ENCODE results near the gene FOXO1.

Gene FOXO1

DNA sequence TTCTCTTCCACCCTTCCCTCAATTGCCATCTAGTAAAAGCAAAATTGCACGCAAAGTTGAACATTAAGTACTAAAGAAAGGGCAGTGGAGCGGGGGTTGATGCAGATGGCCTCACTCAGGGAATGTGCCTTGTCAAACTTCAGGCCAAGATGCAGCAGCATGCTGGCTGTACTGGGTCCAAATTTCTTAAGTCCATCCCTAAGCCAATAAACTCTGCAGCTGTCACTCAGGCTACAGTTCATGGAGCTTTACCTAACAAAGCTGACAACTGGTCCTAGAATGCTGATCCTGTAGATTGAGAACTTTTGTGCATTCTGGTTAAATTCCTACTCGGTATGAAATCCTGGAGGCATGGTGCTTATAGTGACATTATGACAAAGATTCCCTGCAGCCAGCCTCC is 88.4 kb downstream of the FOXO1 start:
- H3K4me1 ChIP-seq (ENCODE audit: control insufficient read depth, insufficient read depth, low read length, poor library complexity, severe bottlenecking): peaks cover 4% of the 10 kb centered on the region
- WGBS, 2 experiments (ENCODE audit: insufficient coverage in 2 of 2): 89 to 100% methylated on average over 3 of the region's 3 CpGs
- no peak overlapping the region for H3K27ac ChIP-seq (ENCODE audit: low read depth, low read length, severe bottlenecking)
- peaks cover 9% of the 10 kb centered on the region for H3K9me3 ChIP-seq (ENCODE audit: control insufficient read depth, low read length)
- H3K36me3 ChIP-seq (ENCODE audit: control insufficient read depth, insufficient read depth, low read length): no peaks in the 10 kb centered on the region
- no peak overlapping the region for H3K4me3 ChIP-seq (ENCODE audit: extremely low read depth, insufficient read depth, low read length, poor library complexity, severe bottlenecking)

DNA sequence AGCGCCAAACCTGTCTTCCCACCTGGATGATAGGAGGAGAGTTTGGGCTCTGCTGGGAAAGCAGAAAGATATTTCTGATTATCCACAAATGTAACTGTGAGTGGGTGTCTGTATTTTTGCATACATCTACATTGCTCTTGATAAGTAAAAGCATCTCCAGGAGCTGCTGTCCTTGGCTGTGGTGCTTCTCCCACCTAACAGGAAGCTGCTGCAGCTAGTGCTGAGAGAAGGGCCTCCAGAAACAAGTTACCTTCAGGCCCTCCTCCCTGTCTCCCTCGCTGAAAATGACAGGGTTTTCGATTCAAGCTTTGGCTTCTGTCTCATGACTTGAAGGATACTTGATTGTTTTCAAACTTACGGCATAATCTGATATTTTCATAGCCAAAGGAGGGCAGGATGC is 90.1 kb downstream of the FOXO1 start:
- no peak overlapping the region for H3K4me3 ChIP-seq (ENCODE audit: extremely low read depth, insufficient read depth, low read length, poor library complexity, severe bottlenecking)
- H3K36me3 ChIP-seq (ENCODE audit: control insufficient read depth, insufficient read depth, low read length): no peaks in the 10 kb centered on the region
- H3K9me3 ChIP-seq (ENCODE audit: control insufficient read depth, low read length): no peaks in the 10 kb centered on the region
- H3K4me1 ChIP-seq (ENCODE audit: control insufficient read depth, insufficient read depth, low read length, poor library complexity, severe bottlenecking): peaks cover 4% of the 10 kb centered on the region
- 94 to 97% methylated on average over 3 to 4 of the region's 4 CpGs for WGBS, 2 experiments (ENCODE audit: insufficient coverage in 2 of 2)
- H3K27ac ChIP-seq (ENCODE audit: low read depth, low read length, severe bottlenecking): no peak overlapping the region

- Histone ChIP-seq H3K36me3 (ENCODE audit: control insufficient read depth, insufficient read depth, low read length) (no peaks in the 10 kb centered on the region), H3K27ac (ENCODE audit: low read depth, low read length, severe bottlenecking) (no peak overlapping the region), H3K9me3 (ENCODE audit: control insufficient read depth, low read length) (no peaks in the 10 kb centered on the region), H3K4me1 (ENCODE audit: control insufficient read depth, insufficient read depth, low read length, poor library complexity, severe bottlenecking) (peaks cover 13% of the 10 kb centered on the region), H3K4me3 (ENCODE audit: extremely low read depth, insufficient read depth, low read length, poor library complexity, severe bottlenecking) (no peak overlapping the region)
- WGBS, 2 experiments (ENCODE audit: insufficient coverage in 2 of 2): 93 to 100% methylated on average over 1 of the region's 1 CpG
Measured at GRCh38 chr13:40572961-40573360, 93.5 kb downstream of the FOXO1 start.

GRCh38 chr13:40571338-40571963 is 95.0 kb downstream of the FOXO1 start:
- 86 to 96% methylated on average over 3 to 5 of the region's 6 CpGs for WGBS, 2 experiments (ENCODE audit: insufficient coverage in 2 of 2)
- Histone ChIP-seq H3K27ac (ENCODE audit: low read depth, low read length, severe bottlenecking) (no peak overlapping the region), H3K9me3 (ENCODE audit: control insufficient read depth, low read length) (no peaks in the 10 kb centered on the region), H3K4me3 (ENCODE audit: extremely low read depth, insufficient read depth, low read length, poor library complexity, severe bottlenecking) (no peak overlapping the region), H3K4me1 (ENCODE audit: control insufficient read depth, insufficient read depth, low read length, poor library complexity, severe bottlenecking) (peaks cover 13% of the 10 kb centered on the region), H3K36me3 (ENCODE audit: control insufficient read depth, insufficient read depth, low read length) (no peaks in the 10 kb centered on the region)

DNA sequence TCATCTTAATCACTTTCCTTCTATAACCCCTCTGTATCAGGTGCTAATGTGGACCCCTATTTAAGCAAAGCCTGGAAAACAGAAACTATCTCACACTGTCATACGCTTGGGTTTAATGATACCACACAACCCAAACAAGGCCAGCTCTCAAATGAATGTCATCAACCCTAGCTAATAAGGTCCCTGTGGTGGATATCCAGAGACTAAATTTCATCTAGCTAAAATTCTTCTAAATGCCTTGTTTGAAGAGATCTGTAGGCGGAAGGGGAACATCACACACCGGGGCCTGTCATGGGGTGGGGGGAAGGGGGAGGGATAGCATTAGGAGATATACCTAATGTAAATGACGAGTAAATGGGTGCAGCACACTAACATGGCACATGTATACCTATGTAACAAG is 95.5 kb downstream of the FOXO1 start:
- no peaks in the 10 kb centered on the region for H3K36me3 ChIP-seq (ENCODE audit: control insufficient read depth, insufficient read depth, low read length)
- no peak overlapping the region for H3K4me3 ChIP-seq (ENCODE audit: extremely low read depth, insufficient read depth, low read length, poor library complexity, severe bottlenecking)
- peaks cover 14% of the 10 kb centered on the region for H3K4me1 ChIP-seq (ENCODE audit: control insufficient read depth, insufficient read depth, low read length, poor library complexity, severe bottlenecking)
- H3K9me3 ChIP-seq (ENCODE audit: control insufficient read depth, low read length): no peaks in the 10 kb centered on the region
- no peak overlapping the region for H3K27ac ChIP-seq (ENCODE audit: low read depth, low read length, severe bottlenecking)
- WGBS, 2 experiments (ENCODE audit: insufficient coverage in 2 of 2): 100% methylated on average over 1 of the region's 4 CpGs; no CpG with 5 or more reads in 1 of the 2 experiments

GRCh38 chr13:40569024-40569350 is 97.5 kb downstream of the FOXO1 start:
- WGBS, 2 experiments (ENCODE audit: insufficient coverage in 2 of 2): 83 to 90% methylated on average over 2 of the region's 3 CpGs
- H3K36me3 ChIP-seq (ENCODE audit: control insufficient read depth, insufficient read depth, low read length): no peaks in the 10 kb centered on the region
- H3K4me3 ChIP-seq (ENCODE audit: extremely low read depth, insufficient read depth, low read length, poor library complexity, severe bottlenecking): no peak overlapping the region
- peaks cover 23% of the 10 kb centered on the region for H3K4me1 ChIP-seq (ENCODE audit: control insufficient read depth, insufficient read depth, low read length, poor library complexity, severe bottlenecking)
- H3K27ac ChIP-seq (ENCODE audit: low read depth, low read length, severe bottlenecking): peak overlapping the region; percentile 43
- H3K9me3 ChIP-seq (ENCODE audit: control insufficient read depth, low read length): no peaks in the 10 kb centered on the region

GRCh38 chr13:40568246-40569023 is 98.0 kb downstream of the FOXO1 start:
- Histone ChIP-seq H3K4me1 (ENCODE audit: control insufficient read depth, insufficient read depth, low read length, poor library complexity, severe bottlenecking) (peaks cover 27% of the 10 kb centered on the region), H3K9me3 (ENCODE audit: control insufficient read depth, low read length) (no peaks in the 10 kb centered on the region), H3K36me3 (ENCODE audit: control insufficient read depth, insufficient read depth, low read length) (no peaks in the 10 kb centered on the region), H3K4me3 (ENCODE audit: extremely low read depth, insufficient read depth, low read length, poor library complexity, severe bottlenecking) (no peak overlapping the region), H3K27ac (ENCODE audit: low read depth, low read length, severe bottlenecking) (peak overlapping the region; percentile 43)
- 73 to 74% methylated on average over 6 to 8 of the region's 10 CpGs for WGBS, 2 experiments (ENCODE audit: insufficient coverage in 2 of 2)

- no peak overlapping the region for H3K27ac ChIP-seq (ENCODE audit: low read depth, low read length, severe bottlenecking)
- H3K9me3 ChIP-seq (ENCODE audit: control insufficient read depth, low read length): no peaks in the 10 kb centered on the region
- H3K36me3 ChIP-seq (ENCODE audit: control insufficient read depth, insufficient read depth, low read length): no peaks in the 10 kb centered on the region
- 67 to 100% methylated on average over 1 to 2 of the region's 2 CpGs for WGBS, 2 experiments (ENCODE audit: insufficient coverage in 2 of 2)
- H3K4me1 ChIP-seq (ENCODE audit: control insufficient read depth, insufficient read depth, low read length, poor library complexity, severe bottlenecking): peaks cover 33% of the 10 kb centered on the region
- no peak overlapping the region for H3K4me3 ChIP-seq (ENCODE audit: extremely low read depth, insufficient read depth, low read length, poor library complexity, severe bottlenecking)
Measured at GRCh38 chr13:40566811-40567210, 99.6 kb downstream of the FOXO1 start.

- no peaks in the 10 kb centered on the region for H3K9me3 ChIP-seq (ENCODE audit: control insufficient read depth, low read length)
- peaks cover 33% of the 10 kb centered on the region for H3K4me1 ChIP-seq (ENCODE audit: control insufficient read depth, insufficient read depth, low read length, poor library complexity, severe bottlenecking)
- H3K36me3 ChIP-seq (ENCODE audit: control insufficient read depth, insufficient read depth, low read length): peaks cover 2% of the 10 kb centered on the region
- H3K27ac ChIP-seq (ENCODE audit: low read depth, low read length, severe bottlenecking): no peak overlapping the region
- WGBS, 2 experiments (ENCODE audit: insufficient coverage in 2 of 2): 92 to 100% methylated on average over 3 of the region's 5 CpGs
- no peak overlapping the region for H3K4me3 ChIP-seq (ENCODE audit: extremely low read depth, insufficient read depth, low read length, poor library complexity, severe bottlenecking)
Measured at GRCh38 chr13:40565282-40566148, 100.9 kb downstream of the FOXO1 start.

- peaks cover 12% of the 10 kb centered on the region for H3K36me3 ChIP-seq (ENCODE audit: control insufficient read depth, insufficient read depth, low read length)
- H3K27ac ChIP-seq (ENCODE audit: low read depth, low read length, severe bottlenecking): peak overlapping the region; percentile 1
Measured at GRCh38 chr13:40564342-40565001, 102.0 kb downstream of the FOXO1 start.

More at GRCh38 chr13:40564342-40565001, 102.0 kb downstream of the FOXO1 start:
- Histone ChIP-seq H3K4me1 (ENCODE audit: control insufficient read depth, insufficient read depth, low read length, poor library complexity, severe bottlenecking) (peaks cover 33% of the 10 kb centered on the region), H3K4me3 (ENCODE audit: extremely low read depth, insufficient read depth, low read length, poor library complexity, severe bottlenecking) (no peak overlapping the region), H3K9me3 (ENCODE audit: control insufficient read depth, low read length) (no peaks in the 10 kb centered on the region)
- 70 to 88% methylated on average over 11 to 13 of the region's 15 CpGs for WGBS, 2 experiments (ENCODE audit: insufficient coverage in 2 of 2)

All from mesodermal cell (in vitro differentiated cells).